D341Med (cell line): Measurements from ENCODE around the gene BBS10.
"Not testable (repeated sequence)": the region's sequence is repeated elsewhere in the genome, so short reads cannot be mapped to it uniquely, and the experiment has no call there.

Experiments
- DNase-seq: peaks from one replicate; pipeline ENCODE4 v3.0.0; 2012; ENCODE audit warnings: low spot score

Gene BBS10

DNA sequence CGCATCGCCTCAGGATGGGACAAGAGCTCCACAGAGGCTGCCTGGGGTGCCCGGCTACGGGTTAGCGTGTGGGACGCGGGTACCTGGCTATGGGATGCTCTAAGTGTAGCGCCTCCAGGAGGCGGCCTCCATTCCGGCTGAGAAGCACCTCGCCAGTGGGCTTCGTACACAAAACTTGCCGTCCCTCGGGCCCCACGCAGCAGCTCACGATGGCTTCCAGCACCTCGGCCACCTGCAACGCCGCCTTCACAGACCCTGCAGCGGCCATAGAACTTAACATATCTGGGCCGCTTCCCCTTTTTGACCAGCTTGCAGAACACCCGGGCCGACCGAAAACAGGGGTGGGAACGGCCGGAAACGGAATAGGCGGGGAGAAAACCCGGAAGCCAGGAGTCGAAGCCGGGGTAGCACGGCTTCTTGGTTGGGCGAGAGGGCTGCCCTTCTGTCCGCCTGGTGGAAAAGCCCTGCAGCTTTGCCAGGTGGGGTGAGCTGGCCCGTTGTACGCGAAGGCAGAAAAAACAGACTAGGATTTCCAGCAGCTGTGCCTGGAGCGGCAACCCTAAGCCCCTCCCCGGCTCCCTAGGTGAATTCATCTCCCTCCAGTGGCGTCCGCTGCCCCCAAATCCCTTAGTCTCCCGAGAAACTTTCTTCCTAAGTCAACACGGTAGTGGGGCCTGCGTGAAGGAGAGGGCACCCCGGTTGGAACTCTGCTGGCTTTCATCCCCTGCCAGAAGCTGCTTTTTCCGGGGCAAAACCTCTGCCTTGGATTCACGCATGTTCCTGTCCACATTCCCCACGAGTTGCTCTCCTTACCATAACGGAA, at the start of gene BBS10:
Gene BBS10 (minus strand): TSS at position 337 of the 823 bp plus-strand sequence. CDS start 57 bp downstream, at position 280.
- peak; percentile 95 for DNase-seq

DNA sequence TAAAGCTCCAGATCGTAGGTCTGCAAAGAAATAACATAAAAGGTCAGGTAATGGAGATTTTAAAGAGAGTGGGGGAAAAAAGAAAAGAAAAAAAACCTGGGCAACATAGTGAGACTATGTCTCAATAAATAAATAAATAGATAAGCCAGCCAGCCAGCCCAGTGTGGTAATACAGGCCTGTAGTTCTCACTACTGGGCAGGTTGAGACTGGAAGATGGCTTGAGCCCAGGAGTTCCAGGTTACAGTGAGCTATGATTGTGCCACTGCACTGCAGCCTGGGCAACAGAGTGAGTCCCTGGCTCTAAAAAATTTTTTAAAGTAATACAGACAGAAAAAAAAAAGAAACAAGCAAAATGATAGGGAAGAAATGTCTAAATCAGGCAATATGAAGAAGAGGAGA, 43.2 kb upstream of the BBS10 start:
- no peak for DNase-seq

DNA sequence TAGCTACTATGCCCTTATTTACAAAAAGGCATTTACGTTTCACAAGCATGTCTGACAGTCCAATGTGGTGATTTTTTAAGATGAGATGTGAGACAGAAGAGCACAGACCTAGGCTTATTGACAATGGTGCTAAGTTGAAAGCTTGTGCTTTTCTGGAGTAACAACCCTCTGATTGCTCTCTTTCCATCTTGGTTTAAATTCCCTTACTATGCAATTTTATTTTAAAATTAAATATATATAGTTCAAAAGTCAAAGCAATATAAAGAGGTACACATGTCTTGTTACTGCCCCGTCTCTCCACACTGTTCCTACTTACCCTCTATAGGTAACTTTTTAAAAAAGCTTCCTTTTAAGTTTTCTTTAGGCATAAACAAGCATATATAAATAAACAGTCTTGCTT, 39.4 kb upstream of the BBS10 start:
- no peak for DNase-seq

DNA sequence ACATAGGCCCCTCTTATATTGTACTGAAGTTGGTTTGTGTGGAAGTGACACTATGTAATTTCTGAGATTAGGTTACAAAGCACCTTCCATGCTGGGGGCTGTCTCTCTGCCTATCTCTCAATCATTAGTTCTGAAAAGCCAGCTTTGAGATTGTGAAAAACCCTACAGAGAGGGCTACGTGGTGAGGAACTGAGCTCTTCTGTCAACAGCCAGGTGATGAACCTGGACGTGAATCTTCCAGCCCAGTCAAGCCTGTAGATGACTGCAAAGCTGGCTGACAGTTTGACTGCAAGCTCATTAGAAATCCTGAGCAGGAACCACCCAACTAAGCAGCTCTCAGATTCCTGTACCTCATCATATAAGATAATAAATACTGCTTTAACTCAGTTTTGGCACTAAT, 36.3 kb upstream of the BBS10 start:
- DNase-seq: no peak

- DNase-seq: no peak
These were observed 35.8 kb upstream of the BBS10 start for GRCh38 chr12:76383988-76384387.

DNA sequence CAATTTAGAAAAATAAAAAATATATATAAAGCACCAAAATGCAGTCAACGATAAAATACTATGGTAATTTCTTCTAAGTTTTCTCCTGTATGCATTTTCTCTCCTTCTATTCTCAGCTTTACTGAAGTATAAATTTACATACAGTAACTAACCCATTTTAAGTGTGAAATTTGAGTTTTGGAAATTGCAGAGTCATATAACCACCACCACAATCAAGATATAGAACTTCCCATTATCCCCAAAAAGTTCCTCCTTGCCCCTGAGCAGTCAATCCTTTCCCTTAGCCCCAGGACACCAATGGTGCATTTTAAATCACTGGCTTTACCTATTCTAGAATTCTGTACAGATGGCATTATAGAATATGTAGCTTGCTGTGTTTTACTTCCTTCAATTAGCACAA, 31.0 kb upstream of the BBS10 start:
- no peak for DNase-seq

DNA sequence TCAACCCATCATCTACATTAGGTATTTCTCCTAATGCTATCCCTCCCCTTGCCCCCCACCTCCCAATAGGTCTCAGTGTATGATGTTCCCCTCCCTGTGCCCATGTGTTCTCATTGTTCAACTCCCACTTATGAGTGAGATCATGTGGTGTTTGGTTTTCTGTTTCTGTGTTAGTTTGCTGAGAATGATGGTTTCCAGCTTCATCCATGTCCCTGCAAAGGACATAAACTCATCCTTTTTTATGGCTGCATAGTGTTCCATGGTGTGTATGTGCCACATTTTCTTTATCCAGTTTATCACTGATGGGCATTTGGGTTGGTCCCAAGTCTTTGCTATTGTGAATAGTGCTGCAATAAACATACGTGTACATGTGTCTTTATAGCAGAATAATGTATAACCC, 28.7 kb upstream of the BBS10 start:
- DNase-seq: not testable (repeated sequence)

- DNase-seq: no peak
These were observed 27.7 kb upstream of the BBS10 start for GRCh38 chr12:76375939-76376338.

- DNase-seq: no peak
These were observed 27.3 kb upstream of the BBS10 start for GRCh38 chr12:76375470-76375869.

DNA sequence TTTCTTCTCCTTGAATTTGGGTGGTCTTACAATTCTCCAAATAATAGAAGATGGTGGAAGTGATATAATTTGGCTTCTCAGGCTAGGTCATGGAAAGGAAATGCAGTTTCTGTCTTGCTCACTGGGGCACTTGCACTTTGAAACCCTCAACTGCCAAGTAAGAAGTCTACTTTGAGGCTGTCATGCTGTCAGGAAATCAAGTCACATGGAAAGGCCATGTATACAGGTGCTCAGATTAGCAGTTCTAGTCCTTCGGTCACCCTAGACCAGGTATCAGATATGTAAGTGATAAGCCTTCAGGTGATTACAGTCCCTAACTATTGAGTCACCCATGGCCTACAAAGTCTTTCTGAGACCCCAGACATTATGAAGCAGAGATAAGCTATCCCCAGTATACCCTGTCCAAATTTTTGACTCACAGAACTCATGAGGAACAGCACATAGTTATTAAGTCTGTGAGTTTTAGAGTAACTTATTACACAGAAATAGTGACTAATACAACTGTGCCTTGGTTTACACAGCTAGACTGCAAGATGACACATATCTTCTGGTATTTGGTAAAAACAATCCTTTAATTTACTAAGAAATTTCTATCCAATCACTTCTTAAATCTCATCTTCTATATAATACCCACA, 26.3 kb upstream of the BBS10 start:
- no peak for DNase-seq

DNA sequence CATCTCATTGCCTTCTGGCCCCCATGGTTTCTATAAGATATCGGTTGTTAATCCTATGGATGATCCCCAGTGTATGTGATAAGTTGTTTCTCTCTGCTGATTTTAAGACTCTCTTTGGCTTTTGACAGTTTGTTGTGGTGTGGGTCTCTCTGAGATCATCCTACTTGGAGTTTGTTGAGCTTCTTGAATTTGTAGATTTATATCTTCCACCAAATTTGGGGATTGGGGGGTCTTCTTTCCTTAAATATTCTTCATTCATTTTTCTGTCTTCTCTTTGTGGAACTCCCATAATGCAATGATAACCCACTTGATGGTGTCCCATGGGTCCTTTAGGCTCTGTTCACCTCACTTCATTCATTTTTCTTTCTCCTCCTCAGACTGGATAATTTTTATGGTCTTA, 20.0 kb upstream of the BBS10 start:
- DNase-seq: no peak

- DNase-seq: no peak
These were observed 17.9 kb upstream of the BBS10 start for GRCh38 chr12:76366163-76366562.

- DNase-seq: not testable (repeated sequence)
These were observed 15.9 kb upstream of the BBS10 start for GRCh38 chr12:76364131-76364530.

- DNase-seq: no peak
These were observed 12.1 kb upstream of the BBS10 start for GRCh38 chr12:76360316-76360715.

GRCh38 chr12:76356071-76356470, 7.9 kb upstream of the BBS10 start:
- no peak for DNase-seq

- no peak for DNase-seq
These were observed 1.3 kb downstream of the BBS10 start for GRCh38 chr12:76346798-76347420.

DNA sequence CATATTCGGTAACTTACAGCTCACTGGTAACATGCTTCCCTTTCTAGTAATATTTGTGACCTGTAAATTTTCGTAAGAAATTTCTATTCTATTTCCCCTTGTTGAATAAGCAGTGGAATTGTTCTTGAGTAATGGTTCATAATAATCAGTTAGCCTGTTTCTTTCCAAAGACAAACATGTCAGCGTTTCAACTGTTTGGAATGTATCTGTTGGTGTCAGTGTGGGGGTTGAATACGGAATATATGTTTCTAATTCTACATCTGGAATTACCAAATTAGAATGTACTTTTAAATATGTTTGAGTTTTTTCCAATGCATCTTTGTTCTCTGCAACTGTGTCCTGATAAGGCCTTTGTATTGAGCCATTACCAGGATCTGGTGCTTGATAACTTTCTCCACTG, 2.0 kb downstream of the BBS10 start:
- no peak for DNase-seq

DNA sequence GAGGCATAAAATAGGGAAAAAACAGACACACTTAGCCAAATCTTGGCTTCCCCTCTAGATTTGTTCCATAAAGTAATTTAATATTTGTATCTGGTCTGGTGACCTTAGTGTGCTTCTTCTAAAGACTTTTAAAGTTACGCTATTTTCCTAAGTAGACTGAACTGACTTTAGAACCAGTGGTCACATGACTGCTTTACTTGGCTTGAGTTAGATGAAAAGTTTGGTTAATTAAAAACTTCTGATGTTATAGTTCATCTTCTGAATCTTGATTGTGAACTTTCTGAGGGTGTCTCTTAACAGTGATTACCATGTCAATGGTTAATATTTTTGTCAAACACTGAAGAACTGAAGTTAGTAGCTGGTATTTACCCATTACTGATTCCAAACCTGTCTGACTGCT, 2.6 kb downstream of the BBS10 start:
- no peak for DNase-seq

DNA sequence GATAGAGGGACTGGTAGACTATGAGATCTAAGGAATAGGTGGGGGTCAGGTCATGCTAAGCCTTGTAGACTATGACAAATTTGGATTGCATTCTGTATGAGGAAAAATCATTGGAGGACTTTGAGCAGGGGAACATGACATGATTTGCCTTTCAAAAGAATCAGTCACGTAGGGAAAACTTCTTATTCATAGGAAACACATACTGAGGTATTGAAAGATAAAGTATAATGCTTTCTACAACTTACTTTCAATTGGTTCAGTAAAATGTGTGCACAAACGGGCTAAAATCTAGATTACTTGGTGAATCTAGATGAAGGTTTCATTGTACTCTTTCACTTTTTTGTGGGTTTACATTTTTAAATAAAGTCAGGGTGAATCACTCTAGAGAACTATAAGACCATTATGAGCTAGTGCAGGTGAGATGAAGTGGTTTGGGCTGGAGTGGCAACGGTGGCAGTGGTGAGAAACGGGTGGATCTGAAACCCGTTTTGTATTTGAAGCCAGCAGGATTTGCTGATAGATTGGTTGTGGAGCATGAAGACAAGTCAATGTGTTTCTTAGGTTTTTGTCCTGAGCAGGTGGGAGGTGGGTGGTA, 6.7 kb downstream of the BBS10 start:
- no peak for DNase-seq

DNA sequence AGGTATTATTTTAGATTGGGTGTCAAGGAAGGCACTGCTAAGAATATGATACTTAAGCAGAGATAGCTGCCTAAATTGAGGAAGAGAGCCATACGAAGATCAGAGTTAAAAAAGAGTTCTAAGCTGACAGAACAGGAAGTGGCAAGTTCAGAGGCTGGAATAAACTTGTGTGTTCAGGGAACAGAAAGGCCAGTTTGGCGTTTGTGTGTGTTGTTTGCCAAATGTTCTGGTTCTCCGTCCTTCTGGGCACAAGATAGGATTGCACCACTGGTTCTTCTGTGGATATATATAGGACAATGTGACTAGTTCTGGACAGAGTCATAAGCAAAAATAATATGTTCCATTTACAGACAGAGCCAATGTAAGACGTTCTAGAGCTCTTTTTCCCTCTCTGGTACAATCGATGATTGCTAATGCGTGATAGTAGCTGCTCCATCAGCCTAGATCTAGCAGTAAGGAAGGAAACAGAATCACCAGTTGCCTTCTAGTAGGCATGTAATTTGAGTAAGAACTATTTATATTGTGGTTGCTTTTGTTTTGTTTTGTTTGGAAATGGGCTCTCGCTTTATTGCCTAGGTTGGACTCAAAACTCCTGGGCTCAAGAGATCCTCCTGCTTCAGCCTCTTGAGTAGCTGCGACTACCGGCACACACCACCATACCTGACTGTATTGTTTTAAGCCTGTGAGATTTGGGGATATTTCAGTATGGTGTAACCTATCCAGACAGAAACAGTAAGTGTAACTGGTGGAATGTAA, 7.4 kb downstream of the BBS10 start:
- DNase-seq: no peak

DNA sequence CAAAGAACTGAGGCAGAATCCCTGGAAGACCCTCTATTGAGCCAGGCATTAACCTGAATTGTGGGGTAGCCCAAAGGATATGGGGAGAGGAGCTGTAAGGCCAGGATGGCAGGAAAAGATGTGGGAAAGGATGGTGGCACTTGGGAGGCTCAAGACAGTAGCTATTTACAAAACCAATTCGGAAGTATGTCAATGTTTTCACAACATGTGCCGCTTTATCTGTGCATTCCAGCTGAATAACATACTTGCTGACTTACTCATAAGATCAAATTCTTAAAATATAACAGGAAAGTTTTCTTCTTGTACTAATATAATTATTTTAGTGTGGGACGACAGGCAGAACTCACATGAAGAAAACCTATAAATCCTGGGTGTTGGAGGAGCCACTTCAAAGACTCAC, 10.6 kb downstream of the BBS10 start:
- no peak for DNase-seq

DNA sequence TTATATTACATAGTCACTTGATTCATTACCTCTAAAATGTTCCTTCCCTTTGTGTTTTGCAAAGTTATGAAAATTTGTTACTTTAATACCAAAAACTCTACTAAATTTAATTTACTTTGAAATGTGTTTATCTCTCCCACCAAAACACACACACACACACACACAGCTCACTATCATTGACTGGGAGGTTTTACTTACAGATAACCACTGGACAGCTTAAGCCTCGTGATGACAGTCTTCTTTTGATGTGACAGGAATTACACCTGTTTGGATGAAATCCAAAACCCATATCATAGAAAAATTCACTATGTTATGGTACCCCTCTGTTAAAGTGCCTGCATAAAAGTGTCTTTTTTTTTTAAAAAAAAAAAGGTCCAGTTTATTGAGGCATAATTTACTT, 15.6 kb downstream of the BBS10 start:
- no peak for DNase-seq
